Glutamatergic neuron (in vitro differentiated cells): Measurements from ENCODE around the gene CXCL14. TPM values are rescaled to one million over a fixed set of nuclear protein-coding genes. Genes with fewer than 3 reads are reported as not detected.

ENCODE experiments used
- DNase-seq: peaks from one replicate; pipeline ENCODE4 v3.0.0; 2022
- H3K27ac Mint-ChIP-seq: one replicate; pipeline ENCODE4 v1.8.0; 2020; ENCODE audit warnings: mild to moderate bottlenecking, mixed read lengths, inconsistent platforms; ENCODE audit not compliant: unreplicated experiment
- H3K27me3 Mint-ChIP-seq: one replicate; pipeline ENCODE4 v1.8.0; 2020; ENCODE audit warnings: mild to moderate bottlenecking, moderate library complexity, mixed read lengths, inconsistent platforms; ENCODE audit not compliant: unreplicated experiment
- H3K36me3 Mint-ChIP-seq: one replicate; pipeline ENCODE4 v1.8.0; 2020; ENCODE audit warnings: mild to moderate bottlenecking, mixed read lengths, inconsistent platforms; ENCODE audit not compliant: unreplicated experiment
- H3K4me1 Mint-ChIP-seq: one replicate; pipeline ENCODE4 v1.8.0; 2020; ENCODE audit warnings: mild to moderate bottlenecking, low read depth, mixed read lengths, inconsistent platforms; ENCODE audit not compliant: unreplicated experiment
- H3K4me3 Mint-ChIP-seq: one replicate; pipeline ENCODE4 v1.8.0; 2020; ENCODE audit warnings: mild to moderate bottlenecking, mixed read lengths, inconsistent platforms; ENCODE audit not compliant: unreplicated experiment
- H3K9me3 Mint-ChIP-seq: one replicate; pipeline ENCODE4 v1.8.0; 2020; ENCODE audit warnings: mild to moderate bottlenecking, moderate library complexity, mixed read lengths, inconsistent platforms; ENCODE audit not compliant: unreplicated experiment
- total RNA-seq: library from RNA; stranded (reverse); fragmentation: NEBNext Ultra II Directional; extraction: Animal tissue kit (Norgen Biotek cat#: 25700); gene quantifications from one replicate; pipeline ENCODE4 v1.2.1, GENCODE V29; 2021; ENCODE audit not compliant: unreplicated experiment
- TF ChIP-seq, protein P1 (sequence below): fragments of 200-600 bp; sonication (generic); IDR thresholded peaks from one replicate; pipeline ENCODE4 v1.5.0; 2021; ENCODE audit not compliant: partially characterized antibody, unreplicated experiment

Gene CXCL14
- total RNA-seq, 1 donor from 2014 or later: 0.32 TPM

DNA sequence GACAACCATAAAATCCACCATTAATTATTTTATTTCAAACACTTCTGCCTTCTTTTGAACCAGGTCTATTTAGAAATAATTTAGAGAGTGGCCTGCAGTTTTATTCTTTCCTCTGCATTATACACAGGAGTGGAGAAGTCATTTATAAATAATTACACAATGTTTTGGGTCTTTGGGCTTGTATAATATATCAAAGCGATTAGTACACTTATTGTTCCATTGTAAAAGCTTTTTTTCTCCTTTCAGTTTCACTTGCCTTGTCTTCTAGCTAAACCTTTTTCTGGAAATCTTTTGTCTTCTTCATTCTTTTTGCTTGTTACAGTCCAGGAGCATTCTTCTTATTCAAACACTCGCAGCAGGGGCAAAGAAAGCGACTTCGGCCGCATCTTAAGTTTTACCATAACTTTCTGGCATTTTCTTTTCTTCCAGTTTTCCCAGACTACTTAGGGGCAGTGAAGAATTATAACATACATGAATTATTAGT, 35.7 kb downstream of the CXCL14 start:
- DNase-seq: no peak
- Mint-ChIP-seq H3K27ac (no peak overlapping the region), H3K36me3 (no peaks in the 10 kb centered on the region), H3K4me3 (peak overlapping the region; percentile 53), H3K9me3 (peaks cover 3% of the 10 kb centered on the region), H3K4me1 (peaks cover 31% of the 10 kb centered on the region), H3K27me3 (peaks cover 14% of the 10 kb centered on the region)
- TF ChIP-seq, protein P1, sequence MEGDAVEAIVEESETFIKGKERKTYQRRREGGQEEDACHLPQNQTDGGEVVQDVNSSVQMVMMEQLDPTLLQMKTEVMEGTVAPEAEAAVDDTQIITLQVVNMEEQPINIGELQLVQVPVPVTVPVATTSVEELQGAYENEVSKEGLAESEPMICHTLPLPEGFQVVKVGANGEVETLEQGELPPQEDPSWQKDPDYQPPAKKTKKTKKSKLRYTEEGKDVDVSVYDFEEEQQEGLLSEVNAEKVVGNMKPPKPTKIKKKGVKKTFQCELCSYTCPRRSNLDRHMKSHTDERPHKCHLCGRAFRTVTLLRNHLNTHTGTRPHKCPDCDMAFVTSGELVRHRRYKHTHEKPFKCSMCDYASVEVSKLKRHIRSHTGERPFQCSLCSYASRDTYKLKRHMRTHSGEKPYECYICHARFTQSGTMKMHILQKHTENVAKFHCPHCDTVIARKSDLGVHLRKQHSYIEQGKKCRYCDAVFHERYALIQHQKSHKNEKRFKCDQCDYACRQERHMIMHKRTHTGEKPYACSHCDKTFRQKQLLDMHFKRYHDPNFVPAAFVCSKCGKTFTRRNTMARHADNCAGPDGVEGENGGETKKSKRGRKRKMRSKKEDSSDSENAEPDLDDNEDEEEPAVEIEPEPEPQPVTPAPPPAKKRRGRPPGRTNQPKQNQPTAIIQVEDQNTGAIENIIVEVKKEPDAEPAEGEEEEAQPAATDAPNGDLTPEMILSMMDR: no peak

DNA sequence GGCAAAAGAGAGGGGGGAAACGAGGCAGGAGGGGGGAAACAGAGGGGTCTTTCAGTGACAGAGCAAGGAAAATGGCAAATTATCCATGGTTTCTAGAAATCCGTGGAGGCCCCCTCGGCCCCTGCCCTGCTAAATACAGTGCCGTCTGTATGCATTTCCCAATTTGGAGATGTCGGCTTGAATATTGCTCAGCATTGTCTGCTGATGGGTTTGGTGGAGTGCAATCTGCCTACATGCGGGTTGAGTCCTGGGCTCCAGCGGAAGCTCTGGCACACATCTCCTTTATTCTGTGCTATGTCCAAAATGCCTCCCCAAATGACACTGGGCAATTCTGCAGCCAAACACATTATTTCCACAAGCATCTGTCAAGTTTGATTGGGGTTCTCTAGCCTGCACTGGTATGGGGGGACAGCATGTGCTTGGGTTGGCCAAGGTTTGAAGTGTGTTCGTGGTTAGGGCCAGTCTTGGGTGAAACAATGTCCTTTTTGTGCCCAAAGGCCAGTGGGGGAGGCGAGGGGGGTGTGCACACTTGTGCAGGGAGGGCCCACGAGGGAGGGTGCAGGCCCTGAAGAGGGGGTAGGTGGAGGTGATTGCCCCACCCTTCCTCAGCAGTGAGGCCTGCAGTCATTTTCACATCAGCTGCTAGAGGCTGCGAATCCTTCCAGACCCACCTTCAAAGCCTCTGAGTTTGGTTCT, 36.8 kb downstream of the CXCL14 start:
- Mint-ChIP-seq H3K4me1 (peaks cover 32% of the 10 kb centered on the region), H3K27ac (no peak overlapping the region), H3K4me3 (no peak overlapping the region), H3K9me3 (peaks cover 4% of the 10 kb centered on the region), H3K27me3 (peaks cover 13% of the 10 kb centered on the region), H3K36me3 (no peaks in the 10 kb centered on the region)
- DNase-seq: no peak
- TF ChIP-seq, protein P1: no peak

DNA sequence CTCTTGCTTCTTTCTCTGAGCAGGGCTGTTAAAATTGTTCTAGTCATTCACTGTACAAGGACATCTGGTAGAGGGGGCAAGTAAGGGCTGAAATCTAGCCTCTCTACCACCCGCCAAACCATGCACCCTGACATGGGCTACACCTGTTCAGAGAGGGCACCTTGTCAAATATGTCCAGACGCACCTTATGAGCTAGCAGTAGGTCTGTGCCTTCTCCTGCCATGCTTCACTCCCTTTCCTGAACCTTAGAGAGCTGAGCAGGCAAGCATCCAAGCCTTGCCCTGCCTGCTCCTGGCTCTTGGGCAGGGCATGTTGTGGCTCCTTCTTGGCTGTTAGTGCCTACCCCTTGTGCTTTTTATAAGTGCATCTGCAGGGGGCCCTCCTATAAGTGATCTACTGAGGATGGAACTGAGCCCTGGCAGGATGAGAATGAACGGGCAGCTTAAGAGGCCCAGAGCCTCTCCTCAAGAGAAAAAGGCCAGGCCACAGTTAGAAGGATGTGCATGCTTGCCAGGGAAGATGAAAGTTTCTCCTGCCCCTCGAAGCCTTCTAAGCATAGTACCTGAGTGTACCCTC, 39.3 kb downstream of the CXCL14 start:
- no peak for DNase-seq
- H3K27ac Mint-ChIP-seq: no peak overlapping the region
- peaks cover 12% of the 10 kb centered on the region for H3K4me1 Mint-ChIP-seq
- peaks cover 18% of the 10 kb centered on the region for H3K27me3 Mint-ChIP-seq
- TF ChIP-seq, protein P1: no peak
- H3K4me3 Mint-ChIP-seq: no peak overlapping the region
- H3K9me3 Mint-ChIP-seq: peaks cover 11% of the 10 kb centered on the region
- peaks cover 7% of the 10 kb centered on the region for H3K36me3 Mint-ChIP-seq

DNA sequence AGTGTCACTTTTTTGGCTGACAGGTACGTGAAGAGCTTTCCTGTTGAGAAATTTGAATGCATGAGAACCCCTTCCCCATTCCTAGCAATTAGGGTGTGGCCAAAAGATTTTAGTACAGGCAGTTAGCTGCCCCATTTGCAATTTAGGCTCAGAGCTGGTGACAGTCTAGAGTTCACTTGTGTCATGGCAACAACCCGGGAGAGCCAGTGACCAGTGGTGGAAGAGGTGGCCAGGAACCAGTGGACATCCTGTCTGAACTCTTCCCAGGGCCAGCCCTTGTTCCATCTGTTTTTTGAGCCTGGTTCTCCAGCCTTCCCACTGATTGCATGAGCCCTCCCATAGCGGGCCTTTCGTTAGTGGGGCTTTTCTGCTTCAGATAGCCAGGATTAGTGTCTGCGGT, 40.5 kb downstream of the CXCL14 start:
- no peak for DNase-seq
- Mint-ChIP-seq H3K4me3 (no peak overlapping the region), H3K9me3 (peaks cover 15% of the 10 kb centered on the region), H3K36me3 (peaks cover 7% of the 10 kb centered on the region), H3K27me3 (peaks cover 20% of the 10 kb centered on the region), H3K4me1 (peaks cover 19% of the 10 kb centered on the region), H3K27ac (no peak overlapping the region)
- TF ChIP-seq, protein P1: no peak

DNA sequence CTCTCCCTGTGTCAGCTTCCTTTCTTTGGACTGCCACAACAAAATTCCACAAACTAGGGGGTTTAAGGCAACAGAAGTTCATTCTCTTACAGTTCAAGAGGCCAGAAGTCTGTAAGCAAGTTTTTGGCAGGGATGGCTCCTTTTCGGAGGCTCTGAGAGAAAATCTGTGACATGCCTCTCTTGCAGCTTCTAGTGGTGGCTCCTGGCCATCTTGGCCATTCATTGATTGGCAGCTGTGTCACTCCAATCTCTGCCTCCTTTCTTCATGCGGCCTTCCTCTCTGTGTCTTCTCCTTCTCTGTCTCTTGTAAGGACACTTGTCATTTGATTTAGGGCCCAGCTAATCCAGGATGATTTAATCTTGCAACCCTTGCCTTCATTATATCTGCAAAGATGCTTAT, 41.0 kb downstream of the CXCL14 start:
- Mint-ChIP-seq H3K9me3 (peaks cover 20% of the 10 kb centered on the region), H3K27me3 (peaks cover 22% of the 10 kb centered on the region), H3K4me1 (peaks cover 16% of the 10 kb centered on the region), H3K27ac (no peak overlapping the region), H3K36me3 (peaks cover 7% of the 10 kb centered on the region), H3K4me3 (peak overlapping the region; percentile 20)
- no peak for DNase-seq
- TF ChIP-seq, protein P1: no peak
